ENCODE results near the gene ANKS1A. TPM values are rescaled to one million over a fixed set of nuclear protein-coding genes. Genes with fewer than 3 reads are reported as not detected.

The ANKS1A gene
- total and polyA plus RNA-seq, 2 of the 4 experiments (the other 2 are of a cell fraction) = 7.2 to 7.5 TPM

- Histone ChIP-seq H3K56ac (ENCODE audit: extremely low read depth, insufficient read depth, low read length) (no peak overlapping the region), H2BK5ac (ENCODE audit: low read depth, low read length, poor library complexity, severe bottlenecking) (no peak overlapping the region), H3K4me2 (ENCODE audit: low read depth, low read length) (no peak overlapping the region), H3K27me3 (ENCODE audit: control insufficient read depth, insufficient read depth, low read length) (no peaks in the 10 kb centered on the region), H2AK9ac (replicated peaks; ENCODE audit: low read depth, low read length, poor library complexity) (no peak overlapping the region), H3K23ac (ENCODE audit: low read depth, low read length) (no peak overlapping the region), H3K36me3 (ENCODE audit: control insufficient read depth, insufficient read depth, low read length) (no peaks in the 10 kb centered on the region), H3K79me1 (ENCODE audit: low read depth in 1 of 2, low read length in 2 of 2) (peaks cover 1 to 7% of the 10 kb centered on the region in 2 experiments; a peak in 2 of 4 replicates), H3K27ac (ENCODE audit: insufficient read depth, low read length) (no peak overlapping the region), H2BK15ac (ENCODE audit: low read depth, low read length) (no peak overlapping the region), H2AK5ac (ENCODE audit: low read depth, low read length) (no peak overlapping the region), H3K14ac (replicated peaks; ENCODE audit: low read depth, low read length) (no peak overlapping the region), H3K9me1 (ENCODE audit: insufficient read depth, low read length) (peaks cover 17% of the 10 kb centered on the region), H2AFZ (replicated peaks; ENCODE audit: low read length, poor library complexity) (no peak overlapping the region), H4K5ac (ENCODE audit: low read depth, low read length) (no peak overlapping the region), H3K9ac (ENCODE audit: low read depth, low read length) (no peak overlapping the region), H3K4me1 (ENCODE audit: control insufficient read depth, insufficient read depth, low read length) (peaks cover 24% of the 10 kb centered on the region), H3K4me3 (ENCODE audit: insufficient read depth, low read depth, low read length) (no peak overlapping the region), H4K8ac (ENCODE audit: low read depth in 2 of 2, low read length in 2 of 2) (no peak overlapping the region), H3K9me3 (ENCODE audit: control insufficient read depth, insufficient read depth, low read length) (no peaks in the 10 kb centered on the region), H3K18ac (ENCODE audit: low read depth, low read length) (no peak overlapping the region), H3K4ac (ENCODE audit: low read depth, low read length) (no peak overlapping the region), H2BK120ac (ENCODE audit: low read depth, low read length) (no peak overlapping the region), H2BK20ac (ENCODE audit: low read depth, low read length) (no peak overlapping the region), H4K20me1 (ENCODE audit: insufficient read depth, low read length) (no peaks in the 10 kb centered on the region), H4K91ac (ENCODE audit: insufficient read depth, low read depth, low read length) (no peak overlapping the region)
- BruUV-seq (replicated peaks) = no TSS peak
- CTCF ChIA-PET = no interaction called here
- dilution Hi-C loops (cut with HindIII; ENCODE audit: low sequenced_read_pairs, unreplicated experiment) = no loop called here
- TF ChIP-seq RCOR1 (IDR thresholded peaks at IDR 0.05; ENCODE audit: insufficient replicate concordance, low read length) (no peak), FOS (IDR thresholded peaks at IDR 0.05; ENCODE audit: low read depth, low read length) (no peak), CTCF (conservative IDR thresholded peaks at IDR 0.05; ENCODE audit: low read depth, low read length) (no peak), NFE2L2 (IDR thresholded peaks at IDR 0.05; ENCODE audit: low read depth, low read length) (no peak), SMC3 (IDR thresholded peaks at IDR 0.05; ENCODE audit: low read depth, low read length) (no peak), MAFK (IDR thresholded peaks at IDR 0.05; ENCODE audit: low read depth, low read length) (no peak), MAZ (IDR thresholded peaks at IDR 0.05; ENCODE audit: borderline replicate concordance, low read depth, low read length) (no peak), CHD1 (IDR thresholded peaks at IDR 0.05; ENCODE audit: low read depth, low read length) (no peak), USF2 (IDR thresholded peaks at IDR 0.05; ENCODE audit: low read depth, low read length) (no peak), BHLHE40 (IDR thresholded peaks at IDR 0.05; ENCODE audit: low read depth, low read length) (no peak)
- DNase-seq (no peak), ATAC-seq (ENCODE audit: low read depth) (no peak)
- WGBS, 2 experiments (ENCODE audit: extremely low coverage in 2 of 2, insufficient read length in 1 of 2) = no CpG with 5 or more reads among the region's 6 CpGs
- POLR2A ChIA-PET (ENCODE audit: unreplicated experiment) = no interaction called here
- in situ Hi-C loops (cut with MboI; ENCODE audit: low sequenced_read_pairs) = no loop called here
- intact Hi-C loops (cut with micrococcal nuclease) = no loop called here
These were observed 124.6 kb downstream of the ANKS1A start for GRCh38 chr6:35013701-35014100.

All from IMR-90 (cell line).